Mesothelial cell of epicardium (in vitro differentiated cells): Measurements from ENCODE around the gene RTEL1. TPM values are rescaled to one million over a fixed set of nuclear protein-coding genes. Genes with fewer than 3 reads are reported as not detected.

Source experiments
- DNase-seq, 2 experiments: peaks; one replicate each; pipeline ENCODE4 v3.0.0; 2021; ENCODE audit warnings: low spot score in 2 of 2; ENCODE audit not compliant: unreplicated experiment in 2 of 2
- H3K27ac Mint-ChIP-seq: 2 replicates; pipeline ENCODE4 v1.8.0; 2021; ENCODE audit warnings: mixed read lengths
- H3K27me3 Mint-ChIP-seq: 2 replicates; pipeline ENCODE4 v1.8.0; 2021; ENCODE audit warnings: low read depth, mixed read lengths
- H3K36me3 Mint-ChIP-seq: 2 replicates; pipeline ENCODE4 v1.8.0; 2021; ENCODE audit warnings: mixed read lengths
- H3K4me1 Mint-ChIP-seq: 2 replicates; pipeline ENCODE4 v1.8.0; 2021; ENCODE audit warnings: mixed read lengths
- H3K4me3 Mint-ChIP-seq: 2 replicates; pipeline ENCODE4 v1.8.0; 2021; ENCODE audit warnings: mild to moderate bottlenecking, moderate library complexity, mixed read lengths
- H3K9me3 Mint-ChIP-seq: 2 replicates; pipeline ENCODE4 v1.8.0; 2021; ENCODE audit warnings: mixed read lengths
- total RNA-seq: library from RNA; stranded (reverse); gene quantifications from 3 replicates; pipeline ENCODE4 v1.2.1, GENCODE V29; 2021
- TF ChIP-seq, protein P1 (sequence below): fragments of 200-600 bp; sonication (generic); IDR thresholded peaks from one replicate; pipeline ENCODE4 v1.5.0; 2021; ENCODE audit warnings: antibody characterized with exemption; ENCODE audit not compliant: unreplicated experiment

Gene RTEL1
- total RNA-seq, 1 donor from 2014 or later = 38.7 TPM

DNA sequence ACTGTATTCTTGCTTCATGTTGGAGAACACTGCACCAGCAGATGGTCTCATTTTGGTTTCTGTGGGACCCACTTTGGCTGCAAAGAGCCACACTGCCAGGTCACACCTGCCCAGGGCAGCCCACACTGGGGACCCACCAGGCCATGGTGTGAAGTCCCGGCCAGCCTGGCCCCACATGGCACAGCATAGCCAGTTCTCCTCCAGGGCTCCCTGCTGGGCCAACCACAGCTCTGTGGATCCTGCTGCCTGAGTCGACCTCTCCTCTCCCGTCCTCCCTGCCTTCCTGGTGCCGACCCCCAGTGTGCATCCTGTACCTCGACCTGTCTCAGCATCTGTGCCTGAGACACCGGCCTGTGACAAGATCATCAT is 46.6 kb downstream of the RTEL1 start:
- no peak overlapping the region for H3K27ac Mint-ChIP-seq
- H3K36me3 Mint-ChIP-seq = peaks cover 13% of the 10 kb centered on the region
- TF ChIP-seq, protein P1, sequence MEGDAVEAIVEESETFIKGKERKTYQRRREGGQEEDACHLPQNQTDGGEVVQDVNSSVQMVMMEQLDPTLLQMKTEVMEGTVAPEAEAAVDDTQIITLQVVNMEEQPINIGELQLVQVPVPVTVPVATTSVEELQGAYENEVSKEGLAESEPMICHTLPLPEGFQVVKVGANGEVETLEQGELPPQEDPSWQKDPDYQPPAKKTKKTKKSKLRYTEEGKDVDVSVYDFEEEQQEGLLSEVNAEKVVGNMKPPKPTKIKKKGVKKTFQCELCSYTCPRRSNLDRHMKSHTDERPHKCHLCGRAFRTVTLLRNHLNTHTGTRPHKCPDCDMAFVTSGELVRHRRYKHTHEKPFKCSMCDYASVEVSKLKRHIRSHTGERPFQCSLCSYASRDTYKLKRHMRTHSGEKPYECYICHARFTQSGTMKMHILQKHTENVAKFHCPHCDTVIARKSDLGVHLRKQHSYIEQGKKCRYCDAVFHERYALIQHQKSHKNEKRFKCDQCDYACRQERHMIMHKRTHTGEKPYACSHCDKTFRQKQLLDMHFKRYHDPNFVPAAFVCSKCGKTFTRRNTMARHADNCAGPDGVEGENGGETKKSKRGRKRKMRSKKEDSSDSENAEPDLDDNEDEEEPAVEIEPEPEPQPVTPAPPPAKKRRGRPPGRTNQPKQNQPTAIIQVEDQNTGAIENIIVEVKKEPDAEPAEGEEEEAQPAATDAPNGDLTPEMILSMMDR = no peak
- H3K27me3 Mint-ChIP-seq = no peaks in the 10 kb centered on the region
- H3K4me3 Mint-ChIP-seq = no peak overlapping the region
- H3K9me3 Mint-ChIP-seq = no peaks in the 10 kb centered on the region
- H3K4me1 Mint-ChIP-seq = peaks cover 13% of the 10 kb centered on the region
- DNase-seq = no peak

DNA sequence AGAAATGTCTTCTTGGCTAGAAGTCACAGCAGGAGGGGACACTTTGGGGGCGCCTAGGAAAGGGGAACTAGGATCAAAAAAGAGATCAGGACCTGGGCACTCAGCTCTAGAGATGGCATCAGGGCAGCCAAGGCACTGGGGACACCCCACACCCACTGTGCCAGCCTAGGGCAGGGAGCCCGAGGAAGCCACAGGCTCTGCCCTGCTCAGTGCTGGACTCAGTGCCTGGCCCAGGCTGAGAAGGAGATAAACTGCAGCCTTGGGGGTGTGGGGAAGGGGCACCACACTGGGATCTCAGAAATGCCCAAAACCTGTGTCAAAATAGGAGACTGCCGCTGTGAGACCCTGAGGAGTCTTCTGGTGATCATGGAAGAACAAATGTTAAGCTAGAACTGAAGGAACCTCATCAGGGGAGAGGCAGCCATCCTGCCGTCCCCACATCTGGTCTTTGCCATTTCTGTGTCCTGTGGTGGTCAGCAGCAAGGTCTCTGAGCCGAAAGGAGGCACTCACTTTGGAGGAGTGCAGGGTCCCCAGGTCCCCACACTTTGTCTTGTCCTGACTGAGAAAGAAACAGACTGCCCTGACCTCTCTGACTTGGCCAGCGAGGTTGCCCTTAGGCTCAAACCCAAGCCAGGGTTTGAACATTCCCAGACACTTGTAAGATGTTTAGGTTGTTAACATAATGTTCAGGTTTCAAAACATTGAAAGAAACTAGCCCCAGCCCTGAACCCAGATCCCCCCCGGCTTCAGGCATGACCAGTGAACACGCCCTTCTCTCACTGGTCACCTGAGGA is 47.3 kb downstream of the RTEL1 start:
- H3K4me1 Mint-ChIP-seq = peaks cover 13% of the 10 kb centered on the region
- H3K9me3 Mint-ChIP-seq = no peaks in the 10 kb centered on the region
- no peaks in the 10 kb centered on the region for H3K27me3 Mint-ChIP-seq
- H3K27ac Mint-ChIP-seq = no peak overlapping the region
- peak overlapping the region; percentile 49 for H3K4me3 Mint-ChIP-seq
- H3K36me3 Mint-ChIP-seq = peaks cover 15% of the 10 kb centered on the region
- TF ChIP-seq, protein P1 = no peak
- DNase-seq = no peak

DNA sequence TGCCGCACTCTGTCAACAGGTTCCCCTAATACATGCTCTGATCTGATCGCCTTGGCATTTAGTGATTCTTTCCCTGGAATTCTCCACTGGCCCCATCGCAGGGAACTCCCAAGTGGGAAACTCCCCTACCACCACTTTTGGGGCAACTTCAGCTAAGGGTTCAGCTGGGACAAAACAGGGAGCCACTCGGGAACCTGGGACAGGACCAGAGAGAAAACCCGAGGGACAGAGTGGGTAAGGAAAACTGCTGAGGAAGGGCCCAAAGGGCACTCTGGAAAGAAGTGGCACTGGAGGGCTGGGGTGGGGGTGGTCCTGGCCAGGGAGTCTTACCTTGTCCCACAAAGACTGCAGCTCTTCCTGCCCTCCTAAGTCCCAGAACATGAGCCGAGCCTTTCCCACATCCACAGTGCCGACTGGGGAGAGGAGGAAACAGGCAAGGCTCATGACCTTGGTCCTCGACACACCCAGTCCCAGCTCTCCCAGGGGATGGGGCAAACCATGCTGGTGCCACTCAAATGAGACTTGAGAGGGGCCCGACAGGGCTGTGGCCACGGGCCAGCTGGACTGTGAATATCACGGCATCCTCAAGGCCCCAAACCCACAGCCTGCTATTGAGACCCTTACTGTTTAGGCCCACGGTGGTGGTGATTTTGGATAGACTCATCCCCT is 48.0 kb downstream of the RTEL1 start:
- Mint-ChIP-seq H3K4me3 (peak overlapping the region; percentile 83), H3K36me3 (peaks cover 22% of the 10 kb centered on the region), H3K27me3 (no peaks in the 10 kb centered on the region), H3K9me3 (no peaks in the 10 kb centered on the region), H3K27ac (peak overlapping the region; percentile 91), H3K4me1 (peaks cover 15% of the 10 kb centered on the region)
- TF ChIP-seq, protein P1 = no peak
- DNase-seq = no peak

DNA sequence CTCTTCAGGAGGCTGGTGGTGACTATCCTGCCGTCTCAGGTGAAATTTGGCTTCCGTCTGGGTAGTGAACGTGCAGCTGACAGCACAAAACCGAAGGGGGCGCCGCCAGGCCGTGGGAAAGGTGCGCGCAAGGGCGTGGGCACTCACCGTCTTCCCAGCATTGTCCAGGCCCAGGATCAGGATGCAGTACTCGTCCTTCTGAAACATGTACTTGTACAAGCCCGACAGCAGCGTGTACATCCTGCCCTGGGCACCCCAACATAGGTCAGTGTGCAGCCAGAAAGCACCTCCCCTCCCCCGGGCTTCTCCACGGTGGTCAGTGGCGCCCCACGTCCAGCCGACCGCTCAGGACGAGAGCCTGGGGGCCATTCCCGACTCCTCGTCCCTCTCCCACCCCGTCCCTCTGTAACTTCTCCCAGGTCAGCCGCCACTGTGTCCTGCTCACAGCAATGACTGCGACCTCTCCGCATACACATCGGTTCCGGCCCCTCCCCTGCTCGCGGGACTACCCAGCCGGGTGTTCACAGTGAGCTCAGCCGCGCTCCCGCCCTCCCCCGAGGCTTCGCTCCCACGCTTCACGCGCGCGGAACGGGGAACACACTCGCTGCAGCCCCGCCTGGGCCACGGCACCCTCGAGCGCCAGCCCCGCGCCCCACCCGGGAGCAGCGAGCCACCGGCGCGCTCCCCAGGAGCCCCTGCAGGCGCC is 48.9 kb downstream of the RTEL1 start:
- Mint-ChIP-seq H3K27me3 (no peaks in the 10 kb centered on the region), H3K36me3 (peaks cover 28% of the 10 kb centered on the region), H3K4me1 (peaks cover 15% of the 10 kb centered on the region), H3K4me3 (peak overlapping the region; percentile 83), H3K27ac (peak overlapping the region; percentile 91), H3K9me3 (peaks cover 1% of the 10 kb centered on the region)
- peak in 1 of 2 experiments; percentile 37 for DNase-seq
- TF ChIP-seq, protein P1 = no peak

DNA sequence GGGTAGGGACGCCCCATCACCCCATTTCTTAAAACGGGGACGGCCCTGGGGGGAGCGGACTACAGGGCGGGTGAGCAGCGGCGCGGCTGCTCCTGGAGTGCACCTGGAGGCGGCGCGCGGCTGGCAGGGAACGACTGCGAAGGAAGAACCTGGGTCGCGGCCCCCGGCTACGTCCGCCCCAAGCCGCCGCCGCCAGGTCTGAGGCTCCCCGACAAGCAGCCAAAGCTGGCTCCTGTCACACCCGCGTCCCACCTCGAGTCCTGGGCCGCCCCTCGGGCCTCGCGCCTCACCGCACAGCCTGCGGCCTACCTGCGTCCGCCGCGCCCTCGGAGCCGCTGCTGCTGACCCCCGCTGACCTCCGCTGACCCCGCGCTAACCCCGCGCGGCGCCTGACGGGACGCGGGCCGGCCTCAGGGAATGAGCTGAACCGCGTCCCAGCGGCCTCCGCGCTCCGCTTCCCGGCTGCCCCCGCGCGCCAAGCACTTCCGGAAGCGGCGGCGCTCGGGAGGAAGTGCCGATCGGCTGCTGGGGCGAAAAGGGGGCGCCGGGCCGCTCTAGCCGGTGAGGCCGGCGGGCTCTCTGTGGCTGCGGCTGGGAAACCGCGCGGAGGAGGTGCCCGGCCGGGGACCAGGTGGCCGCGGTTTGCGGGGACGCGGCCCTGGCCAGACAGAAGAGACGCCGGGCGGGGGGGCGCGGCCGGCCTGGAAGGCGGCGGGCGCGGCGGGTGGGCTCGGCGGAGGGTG is 49.6 kb downstream of the RTEL1 start, which contains the start of the genes ARFRP1 and ZGPAT:
Gene ARFRP1, minus strand, starts transcription at position 419 of the 743 bp plus-strand sequence. CDS start 885 bp downstream, outside the sequence.
Gene ZGPAT, plus strand, starts transcription at position 482 of the 743 bp plus-strand sequence. CDS start 542 bp downstream, outside the sequence.
- peaks cover 35% of the 10 kb centered on the region for H3K36me3 Mint-ChIP-seq
- H3K4me1 Mint-ChIP-seq = peaks cover 15% of the 10 kb centered on the region
- H3K27ac Mint-ChIP-seq = peak within 1 kb of the TSS; percentile 91
- H3K9me3 Mint-ChIP-seq = peaks cover 6% of the 10 kb centered on the region
- DNase-seq = peak; percentile 56 to 76
- TF ChIP-seq, protein P1 = no peak
- H3K4me3 Mint-ChIP-seq = peak within 1 kb of the TSS; percentile 83
- no peaks in the 10 kb centered on the region for H3K27me3 Mint-ChIP-seq
